H1 (cell line): ENCODE results near the gene ALG2. TPM values are rescaled to one million over a fixed set of nuclear protein-coding genes. Genes with fewer than 3 reads are reported as not detected.

Source experiments
- CTCF ChIA-PET: fragments of 300-600 bp; sonication (Branson Sonifier 250); formaldehyde crosslinking; loops from one replicate; lab custom pipeline; 2021; ENCODE audit not compliant: partially characterized antibody; lab: Charles Lee
- POLR2A ChIA-PET: fragments of 300-600 bp; sonication (Branson Sonifier 250); formaldehyde crosslinking; loops from one replicate; lab custom pipeline; 2021; ENCODE audit warnings: inconsistent platforms; ENCODE audit not compliant: partially characterized antibody; lab: Charles Lee
- DNase-seq, 2 experiments: peaks; one replicate each; pipeline versions ENCODE4 v3.0.0 to v3.0.0-alpha.2; 2010 to 2022; ENCODE audit warnings: low spot score in 2 of 2, low read depth in 1 of 2, mixed read lengths in 1 of 2
- FAIRE-seq: peaks from 2 replicates; lab custom pipeline; 2011; peaks lifted over from hg19 to GRCh38; lab: Jason Lieb, UNC
- H2AFZ ChIP-seq: 2 replicates; pipeline ENCODE4 v1.8.1; 2012; ENCODE audit warnings: low read length, inconsistent platforms
- H2AK5ac ChIP-seq: 2 replicates; pipeline ENCODE4 v1.6.1; 2013; ENCODE audit warnings: low read depth, low read length
- H2BK120ac ChIP-seq: replicated peaks from 2 replicates; pipeline ENCODE3; 2013; ENCODE audit warnings: low read depth, low read length, inconsistent platforms
- H2BK12ac ChIP-seq: 2 replicates; pipeline ENCODE4 v1.6.1; 2013; ENCODE audit warnings: low read depth, low read length
- H2BK15ac ChIP-seq: 2 replicates; pipeline ENCODE4 v1.6.1; 2013; ENCODE audit warnings: low read length
- H2BK20ac ChIP-seq: 2 replicates; pipeline ENCODE4 v1.6.1; 2013; ENCODE audit warnings: low read length
- H2BK5ac ChIP-seq: 2 replicates; pipeline ENCODE4 v1.6.1; 2013; ENCODE audit warnings: low read depth, low read length
- H3K14ac ChIP-seq: 2 replicates; pipeline ENCODE4 v1.6.1; 2013; ENCODE audit warnings: inconsistent platforms; ENCODE audit not compliant: insufficient read length
- H3K18ac ChIP-seq: 2 replicates; pipeline ENCODE4 v1.6.1; 2013; ENCODE audit warnings: low read length; ENCODE audit errors: extremely low read depth
- H3K23ac ChIP-seq: 2 replicates; pipeline ENCODE4 v1.6.1; 2013; ENCODE audit warnings: inconsistent platforms; ENCODE audit not compliant: insufficient read length
- H3K23me2 ChIP-seq: 2 replicates; pipeline ENCODE4 v1.6.1; 2013; ENCODE audit warnings: low read depth, low read length
- H3K27ac ChIP-seq: 2 replicates; pipeline ENCODE4 v1.6.1; 2011; ENCODE audit warnings: low read depth, low read length, inconsistent platforms
- H3K27me3 ChIP-seq, 4 experiments: replicated peaks in 1 of 4; 1 replicate in 1 of 4; 2 replicates in 3 of 4; pipeline versions ENCODE4 v1.6.1 to v1.8.1; 2011 to 2013; ENCODE audit warnings: low read length in 3 of 4, mild to moderate bottlenecking in 3 of 4, inconsistent platforms in 2 of 4, mixed read lengths in 2 of 4, moderate library complexity in 1 of 4; ENCODE audit not compliant: control insufficient read depth in 3 of 4, insufficient read depth in 3 of 4; ENCODE audit errors: extremely low read depth in 1 of 4
- H3K36me3 ChIP-seq, 4 experiments: 2 replicates each; pipeline versions ENCODE4 v1.6.1 to v1.8.1; 2011 to 2013; ENCODE audit warnings: mild to moderate bottlenecking in 4 of 4, low read length in 3 of 4, moderate library complexity in 2 of 4, control low read depth in 1 of 4, inconsistent platforms in 1 of 4; ENCODE audit not compliant: insufficient read depth in 4 of 4, control insufficient read depth in 2 of 4
- H3K4ac ChIP-seq: replicated peaks from 2 replicates; pipeline ENCODE3; 2013; ENCODE audit warnings: low read length, low read depth, mixed read lengths, inconsistent platforms; ENCODE audit not compliant: insufficient read length
- H3K4me1 ChIP-seq, 4 experiments: replicated peaks in 1 of 4; 1 replicate in 1 of 4; 2 replicates in 3 of 4; pipeline versions ENCODE4 v1.6.1 to v1.8.1; 2011 to 2013; ENCODE audit warnings: low read length in 3 of 4, inconsistent platforms in 2 of 4, mixed read lengths in 1 of 4; ENCODE audit not compliant: insufficient read depth in 4 of 4, control insufficient read depth in 3 of 4
- H3K4me2 ChIP-seq, 2 experiments: 2 replicates each; pipeline versions ENCODE4 v1.6.1 to v1.8.1; 2011 to 2013; ENCODE audit warnings: low read depth in 2 of 2, low read length in 2 of 2, control low read depth in 1 of 2, inconsistent platforms in 1 of 2, mild to moderate bottlenecking in 1 of 2; ENCODE audit not compliant: insufficient read depth in 1 of 2
- H3K4me3 ChIP-seq, 4 experiments: fragments of 200-600, 300-600 bp in 1 of 4; sonication (generic), shearing (Covaris generic), sonication (Bioruptor Twin) in 1 of 4; 2 replicates each; pipeline versions ENCODE4 v1.5.1 to v1.8.1; 2011 to 2016; ENCODE audit warnings: low read length in 4 of 4, low read depth in 3 of 4, control low read depth in 2 of 4, inconsistent platforms in 2 of 4, mild to moderate bottlenecking in 2 of 4, mixed read lengths in 1 of 4, moderate library complexity in 1 of 4; ENCODE audit not compliant: insufficient read depth in 2 of 4; ENCODE audit errors: extremely low read depth in 1 of 4
- H3K56ac ChIP-seq: replicated peaks from 2 replicates; pipeline ENCODE3; 2013; ENCODE audit warnings: low read depth, mild to moderate bottlenecking, mixed read lengths, low read length, inconsistent platforms; ENCODE audit not compliant: insufficient read length
- H3K79me1 ChIP-seq: 2 replicates; pipeline ENCODE4 v1.6.1; 2013; ENCODE audit warnings: low read depth, low read length, control low read depth
- H3K79me2 ChIP-seq, 2 experiments: 2 replicates each; pipeline versions ENCODE4 v1.6.1 to v1.8.1; 2012 to 2013; ENCODE audit warnings: low read length in 2 of 2, mild to moderate bottlenecking in 2 of 2, inconsistent platforms in 1 of 2; ENCODE audit not compliant: insufficient read depth in 2 of 2, control insufficient read depth in 1 of 2
- H3K9ac ChIP-seq, 4 experiments: replicated peaks in 1 of 4; 1 replicate in 1 of 4; 2 replicates in 3 of 4; pipeline versions ENCODE4 v1.6.1 to v1.8.1; 2011 to 2013; ENCODE audit warnings: low read depth in 3 of 4, low read length in 3 of 4, control low read depth in 2 of 4, mild to moderate bottlenecking in 2 of 4, moderate library complexity in 2 of 4, inconsistent platforms in 1 of 4; ENCODE audit errors: extremely low read depth in 1 of 4
- H3K9me3 ChIP-seq, 2 experiments: 2 replicates each; pipeline versions ENCODE4 v1.6.1 to v1.8.1; 2012 to 2013; ENCODE audit warnings: mild to moderate bottlenecking in 2 of 2, moderate library complexity in 2 of 2, control low read depth in 1 of 2, inconsistent platforms in 1 of 2, low read depth in 1 of 2, low read length in 1 of 2, mixed read lengths in 1 of 2; ENCODE audit not compliant: insufficient read depth in 2 of 2
- H4K20me1 ChIP-seq, 2 experiments: replicated peaks in 1 of 2; 2 replicates each; pipeline versions ENCODE3 to v1.8.1; 2011 to 2013; ENCODE audit warnings: inconsistent platforms in 2 of 2, low read length in 2 of 2, mild to moderate bottlenecking in 1 of 2; ENCODE audit not compliant: insufficient read depth in 2 of 2, control insufficient read depth in 1 of 2
- H4K5ac ChIP-seq: 2 replicates; pipeline ENCODE4 v1.6.1; 2013; ENCODE audit warnings: low read length, low read depth, mixed read lengths, inconsistent platforms; ENCODE audit not compliant: insufficient read length
- H4K8ac ChIP-seq: 2 replicates; pipeline ENCODE4 v1.8.0; 2013; ENCODE audit warnings: mild to moderate bottlenecking, moderate library complexity, low read length, inconsistent platforms; ENCODE audit not compliant: insufficient read depth; ENCODE audit errors: extremely low read depth
- H4K91ac ChIP-seq: replicated peaks from 2 replicates; pipeline ENCODE3; 2013; ENCODE audit warnings: low read length, mixed read lengths, inconsistent platforms; ENCODE audit not compliant: insufficient read length
- CBX5 ChIP-seq: fragments of 300-800, 300-1000 bp; sonication (generic); IDR thresholded peaks from 2 replicates; pipeline ENCODE4 v1.7.1; 2016; ENCODE audit warnings: antibody characterized with exemption, low read length, low read depth
- CREB1 ChIP-seq: IDR thresholded peaks from 2 replicates; pipeline ENCODE4 v1.6.1; 2012; ENCODE audit warnings: inconsistent platforms
- GTF2F1 ChIP-seq: IDR thresholded peaks from 2 replicates; pipeline ENCODE4 v1.6.1; 2012; ENCODE audit warnings: low read depth, low read length, improper control_type of control experiment, borderline replicate concordance
- JUN ChIP-seq: IDR thresholded peaks from 2 replicates; pipeline ENCODE4 v1.6.1; 2011; ENCODE audit warnings: low read depth, mild to moderate bottlenecking, improper control_type of control experiment, low read length
- JUND ChIP-seq: IDR thresholded peaks from 2 replicates; pipeline ENCODE4 v1.6.1; 2011; ENCODE audit warnings: mild to moderate bottlenecking, improper control_type of control experiment, low read length
- KDM4A ChIP-seq: IDR thresholded peaks from one replicate; pipeline ENCODE4 v1.7.1; 2012; ENCODE audit warnings: low read depth, mild to moderate bottlenecking, moderate library complexity, low read length, inconsistent platforms; ENCODE audit not compliant: severe bottlenecking
- KDM5A ChIP-seq: fragments of 200-600 bp; IDR thresholded peaks from 2 replicates; pipeline ENCODE4 v1.7.1; 2012; ENCODE audit warnings: mild to moderate bottlenecking, low read length, inconsistent platforms, mixed read lengths
- MAX ChIP-seq: IDR thresholded peaks from 2 replicates; pipeline ENCODE4 v1.6.1; 2012; ENCODE audit warnings: inconsistent platforms
- PHF8 ChIP-seq: fragments of 200-600 bp; sonication (generic); conservative IDR thresholded peaks from 2 replicates; pipeline ENCODE4 v1.7.1; 2012; ENCODE audit warnings: low read depth, mild to moderate bottlenecking, inconsistent platforms, low read length, moderate library complexity
- POLR2AphosphoS5 ChIP-seq: IDR thresholded peaks from 2 replicates; pipeline ENCODE4 v1.6.1; 2011; ENCODE audit warnings: low read depth, low read length
- RFX5 ChIP-seq: IDR thresholded peaks from 2 replicates; pipeline ENCODE4 v1.6.1; 2011; ENCODE audit warnings: low read depth, low read length, improper control_type of control experiment, borderline replicate concordance
- RNF2 ChIP-seq: fragments of 200-900, 300-1000 bp; sonication (generic); IDR thresholded peaks from 2 replicates; pipeline ENCODE4 v1.7.1; 2016; ENCODE audit warnings: borderline replicate concordance, low read depth, mild to moderate bottlenecking, antibody characterized with exemption, low read length; ENCODE audit not compliant: poor library complexity, severe bottlenecking; ENCODE audit errors: missing control alignments
- SUZ12 ChIP-seq: fragments of 200-600 bp; sonication (generic); IDR thresholded peaks from 2 replicates; pipeline ENCODE4 v1.6.1; 2012; ENCODE audit warnings: mild to moderate bottlenecking, inconsistent platforms, low read length, moderate library complexity, mixed read lengths
- TCF12 ChIP-seq: IDR thresholded peaks from 2 replicates; pipeline ENCODE4 v1.6.1; 2011; ENCODE audit warnings: low read depth, mild to moderate bottlenecking, low read length
- WGBS, 2 experiments: shearing (Covaris generic) in 1 of 2; methylation state at CpG; one replicate each; pipeline versions ENCODE4 v1.1.6 to v1.1.7; 2013 to 2015; ENCODE audit warnings: low lambda C conversion rate in 2 of 2, mixed read lengths in 2 of 2, inconsistent platforms in 1 of 2, low coverage in 1 of 2, missing lambda C conversion rate in 1 of 2; ENCODE audit not compliant: insufficient replicate concordance in 2 of 2, insufficient coverage in 1 of 2, insufficient read length in 1 of 2; ENCODE audit errors: extremely low coverage in 1 of 2, missing lambda C conversion rate in 1 of 2; 5-methylcytosine and 5-hydroxymethylcytosine counted together
- polyA plus RNA-seq, 7 experiments: library from polyadenylated mRNA; depleted of rRNA in 3 of 7; stranded (reverse) in 5 of 7; unstranded in 2 of 7; fragments of >200 nt in 5 of 7; fragments of 200-250 nt in 2 of 7; gene quantifications; 1 replicate in 5 of 7; 2 replicates in 1 of 7; 4 replicates in 1 of 7; pipeline versions ENCODE4 v1.2.1 to v1.2.3, GENCODE V29; 2011 to 2013; ENCODE audit warnings: missing spikeins in 2 of 7, mixed read lengths in 2 of 7
- total RNA-seq: library from RNA; stranded (reverse); fragmentation: NEBNext Ultra II Directional; extraction: Animal tissue kit (Norgen Biotek cat#: 25700); gene quantifications from 2 replicates; pipeline ENCODE4 v1.2.1, GENCODE V29; 2021

ALG2 gene
- total and polyA plus RNA-seq, 2 of the 8 experiments (the other 6 are each of a cell fraction or from before 2014, with no cell fraction given), result 27.1 to 30.7 TPM

- Histone ChIP-seq H2AFZ (no peak overlapping the region), H4K91ac (no peak overlapping the region), H3K36me3 (peaks cover 4 to 41% (median 16%) of the 10 kb centered on the region in 4 experiments; a peak in 6 of 8 replicates), H3K9ac (no peak overlapping the region), H3K4me1 (peaks cover 0 to 3% (median 1%) of the 10 kb centered on the region in 4 experiments; a peak in 3 of 7 replicates), H2AK5ac (no peak overlapping the region), H3K27ac (no peak overlapping the region), H3K14ac (no peak overlapping the region), H2BK20ac (no peak overlapping the region), H3K56ac (no peak overlapping the region), H4K5ac (no peak overlapping the region), H4K8ac (no peak overlapping the region), H2BK5ac (no peak overlapping the region), H2BK15ac (no peak overlapping the region), H3K18ac (no peak overlapping the region), H3K4me3 (no peak overlapping the region), H2BK120ac (no peak overlapping the region), H3K79me1 (peaks cover 4% of the 10 kb centered on the region), H3K79me2 (peaks cover 7 to 52% of the 10 kb centered on the region in 2 experiments), H3K4me2 (no peak overlapping the region), H4K20me1 (peaks cover under 1 to 2% of the 10 kb centered on the region in 2 experiments), H3K23ac (no peak overlapping the region), H2BK12ac (no peak overlapping the region), H3K9me3 (no peaks in the 10 kb centered on the region), H3K23me2 (peaks cover 7% of the 10 kb centered on the region; the same call in 1 of the 2 replicates), H3K4ac (no peak overlapping the region), H3K27me3 (no peaks in the 10 kb centered on the region)
- ChIA-PET POLR2A (interaction anchor here (0.5 kb wide), 1 partner anchor 1487 kb away, joined by 3 read pairs; no protein-coding TSS in a partner anchor), CTCF (interaction anchor here (1.2 to 1.5 kb wide), 3 partner anchors 14 to 120 kb away, joined by 3 to 5 read pairs (median 3); no protein-coding TSS in a partner anchor)
- DNase-seq (no peak), FAIRE-seq (no peak)
- 83% methylated on average over 4 of the region's 5 CpGs; no CpG with 5 or more reads in 1 of the 2 experiments for WGBS, 2 experiments
- TF ChIP-seq MAX (no peak), GTF2F1 (no peak), RFX5 (no peak), RNF2 (no peak), JUN (no peak), TCF12 (no peak), CBX5 (no peak), KDM4A (no peak), SUZ12 (no peak), JUND (no peak), POLR2AphosphoS5 (no peak), CREB1 (no peak), KDM5A (no peak), PHF8 (no peak)
These were observed 4.3 kb upstream of the ALG2 start for GRCh38 chr9:99226054-99226453.
